ENCODE data around the gene BBS2. TPM values are rescaled to one million over a fixed set of nuclear protein-coding genes. Genes with fewer than 3 reads are reported as not detected.

The BBS2 gene
- total RNA-seq, 4 donors from 2014 or later, result 44.1 to 209 (median 82.8) TPM

DNA sequence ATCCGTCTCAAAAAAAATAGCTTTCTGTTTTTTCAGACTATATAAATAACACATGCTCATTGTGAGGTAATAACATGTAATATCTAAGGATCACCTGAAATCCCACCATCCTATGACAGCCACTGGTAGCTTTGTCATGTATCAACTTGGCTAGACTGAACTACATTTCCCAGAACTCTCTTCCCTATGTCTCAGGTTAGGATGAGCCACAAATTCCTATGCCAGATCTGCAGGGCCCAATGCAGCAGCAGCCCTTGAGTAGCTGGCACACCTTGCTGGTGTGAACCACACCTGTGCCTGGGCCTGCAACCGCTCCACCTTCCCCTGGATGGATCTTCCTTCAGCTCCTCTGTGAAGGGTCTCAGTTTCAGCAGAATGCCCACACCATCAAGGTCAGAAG is 40.4 kb downstream of the BBS2 start:
- H3K4me1 ChIP-seq, result no peaks in the 10 kb centered on the region
- DNase-seq, result no peak
- no peaks in the 10 kb centered on the region for H3K36me3 ChIP-seq
- TF ChIP-seq, protein P1, sequence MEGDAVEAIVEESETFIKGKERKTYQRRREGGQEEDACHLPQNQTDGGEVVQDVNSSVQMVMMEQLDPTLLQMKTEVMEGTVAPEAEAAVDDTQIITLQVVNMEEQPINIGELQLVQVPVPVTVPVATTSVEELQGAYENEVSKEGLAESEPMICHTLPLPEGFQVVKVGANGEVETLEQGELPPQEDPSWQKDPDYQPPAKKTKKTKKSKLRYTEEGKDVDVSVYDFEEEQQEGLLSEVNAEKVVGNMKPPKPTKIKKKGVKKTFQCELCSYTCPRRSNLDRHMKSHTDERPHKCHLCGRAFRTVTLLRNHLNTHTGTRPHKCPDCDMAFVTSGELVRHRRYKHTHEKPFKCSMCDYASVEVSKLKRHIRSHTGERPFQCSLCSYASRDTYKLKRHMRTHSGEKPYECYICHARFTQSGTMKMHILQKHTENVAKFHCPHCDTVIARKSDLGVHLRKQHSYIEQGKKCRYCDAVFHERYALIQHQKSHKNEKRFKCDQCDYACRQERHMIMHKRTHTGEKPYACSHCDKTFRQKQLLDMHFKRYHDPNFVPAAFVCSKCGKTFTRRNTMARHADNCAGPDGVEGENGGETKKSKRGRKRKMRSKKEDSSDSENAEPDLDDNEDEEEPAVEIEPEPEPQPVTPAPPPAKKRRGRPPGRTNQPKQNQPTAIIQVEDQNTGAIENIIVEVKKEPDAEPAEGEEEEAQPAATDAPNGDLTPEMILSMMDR (IDR thresholded peaks at IDR 0.05), result no peak
- TF ChIP-seq POLR2A (IDR thresholded peaks at IDR 0.05), result no peak
- H3K27me3 ChIP-seq, result no peaks in the 10 kb centered on the region
- H3K9me3 ChIP-seq, result no peaks in the 10 kb centered on the region
- no peak overlapping the region for H3K27ac ChIP-seq
- intact Hi-C loops (cut with DNase I; ENCODE audit: low total_unique reads), result no loop called here
- H3K4me3 ChIP-seq, result no peak overlapping the region

DNA sequence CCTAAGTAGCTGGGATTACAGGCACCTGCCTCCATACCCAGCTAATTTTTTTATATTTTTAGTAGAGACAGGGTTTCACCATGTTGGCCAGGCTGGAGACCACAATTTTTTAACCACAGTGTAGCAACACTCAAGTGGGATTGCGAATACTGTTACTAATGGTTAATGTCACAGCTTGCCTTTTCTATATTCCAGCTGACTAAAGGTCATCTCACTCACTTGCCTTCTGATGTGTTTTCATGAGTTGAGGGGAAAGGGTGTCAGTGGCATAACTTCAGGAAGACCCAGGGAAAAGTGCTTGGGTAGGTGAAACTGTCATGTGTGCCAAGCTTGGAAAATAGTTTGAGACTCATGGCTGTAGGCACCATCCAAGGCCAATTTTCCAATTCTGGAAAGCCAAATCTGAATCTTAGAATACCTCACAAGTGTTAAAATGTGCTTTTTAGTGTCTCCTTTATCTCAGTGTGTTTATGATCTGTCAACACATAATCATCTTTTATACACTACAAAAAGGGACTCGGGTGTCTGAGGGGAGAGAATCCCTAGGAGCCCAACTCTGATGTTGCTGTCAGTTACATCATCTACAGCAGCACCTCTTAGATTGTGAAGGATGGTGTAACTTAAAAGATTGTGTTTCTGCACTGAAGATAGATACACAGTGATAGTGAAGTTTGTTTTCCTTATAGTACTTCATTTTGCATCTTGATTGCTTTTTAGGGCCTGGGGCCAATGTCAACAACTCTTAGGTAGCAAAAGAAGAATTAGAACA is 41.4 kb downstream of the BBS2 start:
- no peak overlapping the region for H3K27ac ChIP-seq
- H3K9me3 ChIP-seq, result no peaks in the 10 kb centered on the region
- no peak overlapping the region for H3K4me3 ChIP-seq
- no peaks in the 10 kb centered on the region for H3K4me1 ChIP-seq
- DNase-seq, result no peak
- H3K36me3 ChIP-seq, result no peaks in the 10 kb centered on the region
- no peak for TF ChIP-seq POLR2A (IDR thresholded peaks at IDR 0.05)
- TF ChIP-seq, protein P1 (IDR thresholded peaks at IDR 0.05), result no peak
- intact Hi-C loops (cut with DNase I; ENCODE audit: low total_unique reads), result no loop called here
- H3K27me3 ChIP-seq, result no peaks in the 10 kb centered on the region

DNA sequence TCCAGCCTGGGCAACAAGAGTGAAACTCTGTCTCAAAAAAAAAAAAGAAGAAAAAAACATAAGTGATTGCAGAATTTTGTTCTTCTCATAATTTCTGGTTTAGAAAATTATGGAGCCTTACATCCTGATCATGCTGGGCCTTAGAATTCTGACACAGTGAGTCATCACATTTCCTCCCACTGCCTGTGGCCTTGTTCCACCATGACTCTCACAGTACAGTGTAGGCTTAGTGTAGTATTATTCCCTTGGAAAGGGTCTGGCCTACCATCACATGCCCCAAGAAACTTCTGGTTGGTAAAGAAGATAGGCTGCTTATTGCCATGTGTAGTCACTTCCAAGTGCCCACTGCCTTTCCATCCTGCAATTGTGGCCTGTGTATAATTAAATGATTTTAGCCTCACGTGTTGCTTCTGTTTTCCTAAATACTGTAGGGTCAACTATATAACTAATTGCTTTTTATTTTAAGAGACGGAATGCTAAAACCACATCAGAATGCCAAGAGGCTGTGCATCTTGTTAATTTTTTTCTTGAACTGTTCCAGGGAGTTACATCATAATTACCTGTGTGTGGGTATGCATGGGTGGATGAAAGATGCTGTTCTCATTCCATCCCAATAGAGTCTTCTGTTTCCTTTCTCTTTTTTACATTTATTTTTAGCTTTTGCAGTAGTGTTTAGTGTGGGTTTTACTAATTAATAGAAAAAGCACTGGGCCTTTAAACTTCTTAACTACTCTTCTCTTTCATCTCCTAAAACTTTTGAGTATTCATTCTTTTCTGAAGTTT is 42.5 kb downstream of the BBS2 start:
- H3K27me3 ChIP-seq, result no peaks in the 10 kb centered on the region
- no peak overlapping the region for H3K4me3 ChIP-seq
- no peak for TF ChIP-seq POLR2A (IDR thresholded peaks at IDR 0.05)
- TF ChIP-seq, protein P1 (IDR thresholded peaks at IDR 0.05), result no peak
- DNase-seq, result no peak
- intact Hi-C loops (cut with DNase I; ENCODE audit: low total_unique reads), result no loop called here
- H3K9me3 ChIP-seq, result no peaks in the 10 kb centered on the region
- no peaks in the 10 kb centered on the region for H3K4me1 ChIP-seq
- H3K27ac ChIP-seq, result no peak overlapping the region
- no peaks in the 10 kb centered on the region for H3K36me3 ChIP-seq

DNA sequence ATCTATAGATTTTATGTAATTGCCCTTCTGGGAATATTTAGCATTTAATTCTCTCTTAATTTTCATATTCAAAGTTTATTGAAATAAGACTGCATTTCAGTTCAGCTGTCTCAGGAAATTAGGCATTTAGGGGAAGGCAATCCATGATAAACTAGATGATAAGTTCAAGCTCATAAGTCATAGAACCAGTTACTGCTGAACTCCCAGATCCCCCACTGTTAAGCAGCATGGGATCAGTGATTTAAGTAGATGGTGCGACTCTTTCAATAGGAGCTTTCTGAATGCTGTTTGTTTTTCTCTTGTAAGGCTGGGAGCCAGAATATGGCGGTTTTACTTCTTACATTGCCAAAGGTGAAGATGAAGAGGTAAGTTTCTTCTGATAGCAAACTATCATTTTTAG is 44.6 kb downstream of the BBS2 start:
- no peak for DNase-seq
- intact Hi-C loops (cut with DNase I; ENCODE audit: low total_unique reads), result no loop called here
- no peaks in the 10 kb centered on the region for H3K4me1 ChIP-seq
- H3K9me3 ChIP-seq, result no peaks in the 10 kb centered on the region
- no peaks in the 10 kb centered on the region for H3K27me3 ChIP-seq
- TF ChIP-seq POLR2A (IDR thresholded peaks at IDR 0.05), result no peak
- TF ChIP-seq, protein P1 (IDR thresholded peaks at IDR 0.05), result no peak
- no peaks in the 10 kb centered on the region for H3K36me3 ChIP-seq
- no peak overlapping the region for H3K4me3 ChIP-seq
- H3K27ac ChIP-seq, result no peak overlapping the region

DNA sequence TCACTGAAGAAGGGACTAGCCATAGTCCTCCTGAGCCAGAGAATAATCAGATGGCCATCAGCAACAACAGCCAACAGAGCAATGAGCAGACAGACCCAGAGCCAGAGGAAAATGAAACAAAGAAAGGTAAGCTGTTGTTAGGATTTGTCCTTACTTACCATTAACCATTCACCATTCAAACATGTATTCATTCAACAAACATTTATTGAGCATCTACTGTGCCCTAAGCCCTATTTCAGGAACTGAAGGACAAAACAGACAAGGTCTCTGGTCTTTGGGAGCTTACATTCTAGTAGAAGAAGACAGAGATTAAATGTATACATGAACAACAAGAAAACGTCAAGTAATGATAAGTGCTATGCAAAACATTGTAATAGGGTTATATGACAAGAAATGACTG is 49.2 kb downstream of the BBS2 start:
- TF ChIP-seq POLR2A (IDR thresholded peaks at IDR 0.05), result no peak
- TF ChIP-seq, protein P1 (IDR thresholded peaks at IDR 0.05), result no peak
- Histone ChIP-seq H3K27ac (no peak overlapping the region), H3K36me3 (no peaks in the 10 kb centered on the region), H3K27me3 (no peaks in the 10 kb centered on the region), H3K4me1 (no peaks in the 10 kb centered on the region), H3K9me3 (no peaks in the 10 kb centered on the region), H3K4me3 (no peak overlapping the region)
- no peak for DNase-seq
- intact Hi-C loops (cut with DNase I; ENCODE audit: low total_unique reads), result no loop called here

All from uterus (tissue), 4 donors.